Transverse colon (tissue), 4 donors: ENCODE measurements around the gene SFTPB.

Experiments used
- CTCF ChIP-seq, 5 experiments: fragments of 200-600 bp in 3 of 5; fragments of 450-650 bp in 2 of 5; sonication (generic) in 3 of 5; IDR thresholded peaks; 1 replicate in 2 of 5; 2 replicates in 3 of 5; pipeline ENCODE4 v1.5.1; 2016 to 2017; ENCODE audit warnings: antibody characterized with exemption in 5 of 5, inconsistent platforms in 3 of 5, mild to moderate bottlenecking in 2 of 5, moderate library complexity in 1 of 5
- EP300 ChIP-seq: sonication (generic); formaldehyde crosslinking; IDR thresholded peaks from one replicate; pipeline ENCODE4 v1.6.1; 2017; ENCODE audit warnings: antibody characterized with exemption, low read depth
- POLR2A ChIP-seq: fragments of 450-650 bp; IDR thresholded peaks from one replicate; pipeline ENCODE4 v1.6.1; 2016; ENCODE audit warnings: antibody characterized with exemption, mild to moderate bottlenecking, moderate library complexity
- POLR2AphosphoS5 ChIP-seq, 3 donors: sonication (generic); formaldehyde crosslinking; IDR thresholded peaks; one replicate each; pipeline ENCODE4 v1.6.1; 2016; ENCODE audit warnings: antibody characterized with exemption in 3 of 3

GRCh38 chr2:85665264-85665937, 2.6 kb downstream of the SFTPB start:
- TF ChIP-seq CTCF (IDR thresholded peaks at IDR 0.05) (no peak), POLR2A (no peak), EP300 (no peak), POLR2AphosphoS5 (IDR thresholded peaks at IDR 0.05) (no peak)
